ENCODE data around the gene NAPSA. TPM values are rescaled to one million over a fixed set of nuclear protein-coding genes. Genes with fewer than 3 reads are reported as not detected.

NAPSA gene
- total and polyA plus RNA-seq, 2 donors (not counting 3 experiments of a cell fraction or from before 2014, with no cell fraction given): 0.19 TPM; not detected in 1

DNA sequence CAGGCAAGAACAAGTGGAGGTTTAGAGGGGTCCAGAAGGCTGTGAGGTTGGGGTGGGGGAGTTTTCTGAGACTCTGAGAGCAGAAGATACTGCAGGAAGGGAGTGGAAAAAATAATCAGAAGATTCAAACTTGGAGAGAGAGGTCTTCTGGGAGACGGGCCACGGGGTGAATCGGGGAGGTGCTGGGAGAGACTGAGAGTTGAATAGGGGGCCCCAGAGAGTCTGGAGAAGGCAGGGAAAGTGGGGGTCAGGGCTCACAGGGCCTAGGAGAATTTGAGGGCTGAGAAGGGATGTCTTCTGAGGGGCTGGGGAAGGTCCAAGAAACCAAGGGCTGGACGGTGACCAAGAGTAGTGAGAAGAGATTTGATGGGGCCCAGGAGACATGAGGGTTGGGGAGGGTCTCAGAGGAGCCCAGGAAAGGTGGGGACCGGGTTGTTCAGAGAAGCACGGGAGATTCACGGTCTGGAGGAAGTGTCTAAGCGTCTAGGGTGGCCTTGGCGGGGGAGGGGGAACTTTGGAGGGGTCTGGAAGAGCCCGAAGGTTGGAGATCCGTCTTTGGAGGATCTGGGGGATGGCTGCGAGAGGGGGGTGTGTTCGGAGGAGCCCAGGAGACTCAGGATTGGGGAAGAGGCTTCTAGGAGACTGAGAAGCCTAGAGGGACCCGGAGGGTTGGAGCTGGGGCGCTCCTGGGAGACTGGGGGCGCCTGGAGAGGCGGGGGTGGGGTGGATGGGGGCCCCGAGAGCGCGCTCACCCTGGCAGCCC lies 37.8 kb downstream of the NAPSA start:
- Histone ChIP-seq H2AFZ (ENCODE audit: low read depth, low read length) (no peak overlapping the region), H3K4me2 (ENCODE audit: insufficient read depth, low read length) (no peak overlapping the region), H3K9ac (replicated peaks; ENCODE audit: extremely low read depth, insufficient read depth, low read length) (no peak overlapping the region), H3K79me2 (ENCODE audit: control insufficient read depth, insufficient read depth, low read length) (no peaks in the 10 kb centered on the region), H3K9me1 (replicated peaks; ENCODE audit: control insufficient read depth, extremely low read depth, insufficient read depth, low read length) (no peaks in the 10 kb centered on the region), H3K27ac (ENCODE audit: insufficient read depth, low read depth, low read length) (no peak overlapping the region), H3K4me3 (replicated peaks in 1 of 3; ENCODE audit: insufficient read depth in 1 of 3, low read depth in 1 of 3, low read length in 3 of 3) (no peak overlapping the region), H3K9me3 (replicated peaks; ENCODE audit: control insufficient read depth, insufficient read depth, low read length) (no peaks in the 10 kb centered on the region), H4K20me1 (replicated peaks; ENCODE audit: control insufficient read depth, extremely low read depth, insufficient read depth, low read length) (no peaks in the 10 kb centered on the region), H3K4me1 (ENCODE audit: control insufficient read depth, extremely low read depth, insufficient read depth, low read length) (peaks cover 7% of the 10 kb centered on the region), H3K27me3 (ENCODE audit: control insufficient read depth in 2 of 2, insufficient read depth in 2 of 2, low read length in 2 of 2) (peaks cover 30 to 32% of the 10 kb centered on the region in 2 experiments), H3K36me3 (ENCODE audit: control insufficient read depth in 2 of 2, extremely low read depth in 1 of 2, insufficient read depth in 2 of 2, low read length in 2 of 2) (no peaks in the 10 kb centered on the region)
- FAIRE-seq (no peak), DNase-seq (ENCODE audit: low read depth, low spot score) (no peak)
- POLR2A ChIA-PET: no interaction called here
- CTCF ChIA-PET: interaction anchor here (0.6 to 2.6 kb wide), 20 partner anchors 16 to 594 kb away, joined by 3 to 173 read pairs (median 6); no protein-coding TSS in a partner anchor
- dilution Hi-C loops (cut with MboI; ENCODE audit: extremely low pct_ligation_motif_present, low sequenced_read_pairs): no loop called here
- intact Hi-C loops (cut with micrococcal nuclease): loop anchor here (1.0 to 5.0 kb wide), 3 partner anchors 29 to 395 kb away; partner anchors contain the start of gene CLEC11A
- no peak for TF ChIP-seq POLR2AphosphoS5 (IDR thresholded peaks at IDR 0.05; ENCODE audit: insufficient read depth, low read depth, low read length)
- TF ChIP-seq MYC (IDR thresholded peaks at IDR 0.05; ENCODE audit: low read depth, low read length): no peak
- TF ChIP-seq CTCF (IDR thresholded peaks at IDR 0.05; ENCODE audit: extremely low read depth in 1 of 2, insufficient read depth in 1 of 2, low read depth in 1 of 2, low read length in 2 of 2): no peak
- TF ChIP-seq, protein P1, sequence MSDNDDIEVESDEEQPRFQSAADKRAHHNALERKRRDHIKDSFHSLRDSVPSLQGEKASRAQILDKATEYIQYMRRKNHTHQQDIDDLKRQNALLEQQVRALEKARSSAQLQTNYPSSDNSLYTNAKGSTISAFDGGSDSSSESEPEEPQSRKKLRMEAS (IDR thresholded peaks at IDR 0.05; ENCODE audit: insufficient read depth, insufficient read length): no peak
- TF ChIP-seq FOS (IDR thresholded peaks at IDR 0.05; ENCODE audit: borderline replicate concordance, insufficient read depth, low read length): no peak
- no peak for TF ChIP-seq POLR2A (IDR thresholded peaks at IDR 0.05; ENCODE audit: low read depth, low read length)
- TF ChIP-seq EZH2 (IDR thresholded peaks at IDR 0.05; ENCODE audit: borderline replicate concordance, low read depth, low read length, severe bottlenecking): peak; percentile 23
- no TSS peak for BruUV-seq (replicated peaks)

Data from endothelial cell of umbilical vein (primary cell).